CD14-positive monocyte (primary cell): ENCODE measurements around the gene ZNF385B. TPM values are rescaled to one million over a fixed set of nuclear protein-coding genes. Genes with fewer than 3 reads are reported as not detected.

Source experiments
- DNase-seq, 3 donors: peaks; one replicate each; pipeline ENCODE4 v3.0.0-alpha.2; 2011 to 2022
- H2AFZ ChIP-seq: 2 replicates; pipeline ENCODE4 v1.6.0; 2012; ENCODE audit warnings: mild to moderate bottlenecking, low read depth, low read length, inconsistent platforms; ENCODE audit not compliant: insufficient read depth, poor library complexity, severe bottlenecking
- H3K27ac ChIP-seq, 2 donors: 1 replicate in 1 of 2; 2 replicates in 1 of 2; pipeline ENCODE4 v1.5.1; 2012 to 2013; ENCODE audit warnings: low read length in 2 of 2, control low read depth in 1 of 2, inconsistent platforms in 1 of 2, low read depth in 1 of 2, mild to moderate bottlenecking in 1 of 2
- H3K27me3 ChIP-seq, 2 donors: one replicate each; pipeline versions ENCODE4 v1.6.0 to v1.6.1; 2011 to 2013; ENCODE audit warnings: low read length in 2 of 2; ENCODE audit not compliant: control insufficient read depth in 2 of 2, insufficient read depth in 2 of 2
- H3K36me3 ChIP-seq, 2 donors: replicated peaks in 1 of 2; 1 replicate in 1 of 2; 2 replicates in 1 of 2; pipeline versions ENCODE4 v1.5.1 to v1.6.1; 2012 to 2013; ENCODE audit warnings: low read length in 2 of 2, control low read depth in 1 of 2, inconsistent platforms in 1 of 2, mild to moderate bottlenecking in 1 of 2; ENCODE audit not compliant: insufficient read depth in 2 of 2, control insufficient read depth in 1 of 2
- H3K4me1 ChIP-seq, 2 donors: 1 replicate in 1 of 2; 2 replicates in 1 of 2; pipeline versions ENCODE4 v1.5.1 to v1.6.1; 2012 to 2013; ENCODE audit warnings: low read length in 2 of 2, control low read depth in 1 of 2, inconsistent platforms in 1 of 2, mild to moderate bottlenecking in 1 of 2, moderate library complexity in 1 of 2; ENCODE audit not compliant: insufficient read depth in 2 of 2, control insufficient read depth in 1 of 2
- H3K4me2 ChIP-seq: replicated peaks from 2 replicates; pipeline ENCODE3; 2012; ENCODE audit warnings: low read length, moderate library complexity, mild to moderate bottlenecking; ENCODE audit not compliant: poor library complexity, severe bottlenecking; ENCODE audit errors: extremely low read depth
- H3K4me3 ChIP-seq, 3 experiments: fragments of 200-600 bp in 1 of 3; sonication (generic) in 1 of 3; replicated peaks in 1 of 3; 1 replicate in 2 of 3; 2 replicates in 1 of 3; pipeline ENCODE4 v1.5.1; 2011 to 2013; ENCODE audit warnings: low read length in 3 of 3, mild to moderate bottlenecking in 3 of 3, control low read depth in 2 of 3, low read depth in 2 of 3, inconsistent platforms in 1 of 3, moderate library complexity in 1 of 3
- H3K79me2 ChIP-seq: 2 replicates; pipeline ENCODE4 v1.6.0; 2012; ENCODE audit warnings: mild to moderate bottlenecking, control low read depth, inconsistent platforms, low read length, moderate library complexity; ENCODE audit not compliant: insufficient read depth
- H3K9ac ChIP-seq: 2 replicates; pipeline ENCODE4 v1.6.0; 2017; ENCODE audit warnings: low read length, mild to moderate bottlenecking; ENCODE audit not compliant: insufficient read depth, poor library complexity, severe bottlenecking
- H3K9me3 ChIP-seq, 2 donors: replicated peaks in 1 of 2; 1 replicate in 1 of 2; 2 replicates in 1 of 2; pipeline versions ENCODE4 v1.5.1 to v1.6.1; 2012 to 2013; ENCODE audit warnings: low read length in 2 of 2, control low read depth in 1 of 2; ENCODE audit not compliant: control insufficient read depth in 1 of 2, insufficient read depth in 1 of 2
- H4K20me1 ChIP-seq: 2 replicates; pipeline ENCODE4 v1.6.0; 2012; ENCODE audit warnings: mild to moderate bottlenecking, low read length, control low read depth, moderate library complexity; ENCODE audit not compliant: insufficient read depth
- H3K27ac Mint-ChIP-seq, 7 donors: one replicate each; pipeline ENCODE4 v1.8.0; 2020; ENCODE audit warnings: mild to moderate bottlenecking in 7 of 7, mixed read lengths in 7 of 7, moderate library complexity in 6 of 7, inconsistent platforms in 2 of 7
- H3K27me3 Mint-ChIP-seq, 3 donors: one replicate each; pipeline ENCODE4 v1.8.0; 2021 to 2022; ENCODE audit warnings: low read depth in 3 of 3, mild to moderate bottlenecking in 3 of 3, mixed read lengths in 3 of 3, moderate library complexity in 3 of 3, inconsistent platforms in 1 of 3
- H3K36me3 Mint-ChIP-seq, 2 donors: one replicate each; pipeline ENCODE4 v1.8.0; 2020; ENCODE audit warnings: mixed read lengths in 2 of 2, inconsistent platforms in 1 of 2, mild to moderate bottlenecking in 1 of 2
- H3K4me1 Mint-ChIP-seq: one replicate; pipeline ENCODE4 v1.8.0; 2020; ENCODE audit warnings: mild to moderate bottlenecking, mixed read lengths
- H3K4me3 Mint-ChIP-seq, 2 donors: one replicate each; pipeline ENCODE4 v1.8.0; 2020; ENCODE audit warnings: mild to moderate bottlenecking in 2 of 2, mixed read lengths in 2 of 2, moderate library complexity in 1 of 2
- H3K9me3 Mint-ChIP-seq, 7 donors: one replicate each; pipeline ENCODE4 v1.8.0; 2020 to 2022; ENCODE audit warnings: mixed read lengths in 7 of 7, mild to moderate bottlenecking in 6 of 7, moderate library complexity in 6 of 7, inconsistent platforms in 2 of 7
- WGBS: methylation state at CpG from one replicate; pipeline ENCODE4 v1.1.5; 2013; ENCODE audit warnings: missing lambda C conversion rate; ENCODE audit not compliant: insufficient coverage; 5-methylcytosine and 5-hydroxymethylcytosine counted together
- intact Hi-C, 2 donors: fragments of 100-400 bp; cut with micrococcal nuclease; formaldehyde crosslinking; loops; one replicate each; pipeline versions ENCODE4 v1.15.0 to v1.15.1; 2023
- polyA plus RNA-seq, 3 donors: library from polyadenylated mRNA; depleted of rRNA in 1 of 3; unstranded in 2 of 3; stranded (reverse) in 1 of 3; fragments of 300-500 nt in 2 of 3; fragments of >200 nt in 1 of 3; fragmentation: Illumina TruSeq in 2 of 3; gene quantifications; 1 replicate in 2 of 3; 2 replicates in 1 of 3; pipeline ENCODE4 v1.2.3, GENCODE V29; 2012 to 2021
- TF ChIP-seq, protein P1 (sequence below): fragments of 200-600 bp; IDR thresholded peaks from one replicate; pipeline ENCODE4 v1.8.0; 2022; ENCODE audit warnings: antibody characterized with exemption, mild to moderate bottlenecking

Gene ZNF385B
- polyA plus RNA-seq, 3 donors, result not detected

GRCh38 chr2:179410552-179411356 is 450.7 kb downstream of the ZNF385B start:
- no peaks in the 10 kb centered on the region for H3K4me1 ChIP-seq
- WGBS, result 60% methylated on average over 2 of the region's 8 CpGs
- H2AFZ ChIP-seq, result no peak overlapping the region
- H3K4me3 ChIP-seq, result no peak overlapping the region
- H3K9me3 ChIP-seq, result no peaks in the 10 kb centered on the region
- H3K27ac ChIP-seq, result no peak overlapping the region
- H3K9me3 Mint-ChIP-seq, result no peaks in the 10 kb centered on the region
- H4K20me1 ChIP-seq, result no peaks in the 10 kb centered on the region
- H3K9ac ChIP-seq, result no peak overlapping the region
- peaks cover 8% of the 10 kb centered on the region for H3K4me1 Mint-ChIP-seq
- no peak overlapping the region for H3K27ac Mint-ChIP-seq
- H3K4me2 ChIP-seq, result no peak overlapping the region
- TF ChIP-seq, protein P1, sequence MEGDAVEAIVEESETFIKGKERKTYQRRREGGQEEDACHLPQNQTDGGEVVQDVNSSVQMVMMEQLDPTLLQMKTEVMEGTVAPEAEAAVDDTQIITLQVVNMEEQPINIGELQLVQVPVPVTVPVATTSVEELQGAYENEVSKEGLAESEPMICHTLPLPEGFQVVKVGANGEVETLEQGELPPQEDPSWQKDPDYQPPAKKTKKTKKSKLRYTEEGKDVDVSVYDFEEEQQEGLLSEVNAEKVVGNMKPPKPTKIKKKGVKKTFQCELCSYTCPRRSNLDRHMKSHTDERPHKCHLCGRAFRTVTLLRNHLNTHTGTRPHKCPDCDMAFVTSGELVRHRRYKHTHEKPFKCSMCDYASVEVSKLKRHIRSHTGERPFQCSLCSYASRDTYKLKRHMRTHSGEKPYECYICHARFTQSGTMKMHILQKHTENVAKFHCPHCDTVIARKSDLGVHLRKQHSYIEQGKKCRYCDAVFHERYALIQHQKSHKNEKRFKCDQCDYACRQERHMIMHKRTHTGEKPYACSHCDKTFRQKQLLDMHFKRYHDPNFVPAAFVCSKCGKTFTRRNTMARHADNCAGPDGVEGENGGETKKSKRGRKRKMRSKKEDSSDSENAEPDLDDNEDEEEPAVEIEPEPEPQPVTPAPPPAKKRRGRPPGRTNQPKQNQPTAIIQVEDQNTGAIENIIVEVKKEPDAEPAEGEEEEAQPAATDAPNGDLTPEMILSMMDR, result peak; percentile 86
- intact Hi-C loops, result no loop called here
- no peaks in the 10 kb centered on the region for H3K36me3 ChIP-seq
- no peaks in the 10 kb centered on the region for H3K36me3 Mint-ChIP-seq
- no peaks in the 10 kb centered on the region for H3K79me2 ChIP-seq
- DNase-seq, result peak; percentile 23 to 53 (median 39)
- no peak overlapping the region for H3K4me3 Mint-ChIP-seq
- peaks cover 0 to 7% (median 2%) of the 10 kb centered on the region in 3 donors for H3K27me3 Mint-ChIP-seq
- no peaks in the 10 kb centered on the region for H3K27me3 ChIP-seq

DNA sequence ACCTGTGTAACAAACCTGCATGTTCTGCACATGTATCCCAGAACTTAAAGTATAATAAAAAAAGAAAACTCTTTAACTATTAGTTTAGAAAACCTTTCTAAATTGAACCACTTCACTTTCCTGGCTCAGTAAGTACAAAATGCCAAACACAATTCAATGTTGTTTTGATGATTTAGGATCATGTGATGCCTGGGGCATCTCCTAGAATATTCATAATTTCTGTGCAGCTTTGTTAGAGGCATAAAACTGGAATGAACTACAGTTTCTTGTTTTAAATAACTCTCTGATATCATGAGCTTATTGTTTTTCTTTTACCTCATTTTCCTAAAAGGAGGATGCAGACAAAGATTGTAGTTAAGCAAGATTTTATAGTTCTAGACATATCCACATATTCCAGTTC is 457.8 kb downstream of the ZNF385B start:
- Mint-ChIP-seq H3K4me1 (no peaks in the 10 kb centered on the region), H3K4me3 (no peak overlapping the region), H3K9me3 (no peaks in the 10 kb centered on the region), H3K27ac (no peak overlapping the region), H3K36me3 (no peaks in the 10 kb centered on the region), H3K27me3 (peaks cover 1 to 4% (median 2%) of the 10 kb centered on the region in 3 donors)
- Histone ChIP-seq H3K27me3 (no peaks in the 10 kb centered on the region), H3K4me3 (no peak overlapping the region), H2AFZ (no peak overlapping the region), H3K36me3 (no peaks in the 10 kb centered on the region), H3K9ac (no peak overlapping the region), H4K20me1 (no peaks in the 10 kb centered on the region), H3K4me2 (no peak overlapping the region), H3K79me2 (no peaks in the 10 kb centered on the region), H3K27ac (no peak overlapping the region), H3K4me1 (no peaks in the 10 kb centered on the region), H3K9me3 (no peaks in the 10 kb centered on the region)
- no peak for DNase-seq
- TF ChIP-seq, protein P1, result no peak
- intact Hi-C loops, result no loop called here
